ENCODE data around the gene UQCRC1. TPM values are rescaled to one million over a fixed set of nuclear protein-coding genes. Genes with fewer than 3 reads are reported as not detected.
A peak's percentile ranks its signal among the peaks of the same experiment; 100 is the strongest.

Gene UQCRC1
- total and polyA plus RNA-seq, 2 experiments from 2014 or later: 620 to 870 TPM

GRCh38 chr3:48562367-48563095 lies 46.9 kb downstream of the UQCRC1 start:
- H3K9me3 ChIP-seq (ENCODE audit: low read depth): no peaks in the 10 kb centered on the region
- no peak for DNase-seq (ENCODE audit: low read depth in 1 of 2, low spot score in 1 of 2)
- no peak for TF ChIP-seq CTCF (IDR thresholded peaks at IDR 0.05; ENCODE audit: low read depth, low read length)
- H3K27ac ChIP-seq: peak overlapping the region; percentile 93
- no peak overlapping the region for H3K4me3 ChIP-seq
- H3K4me1 ChIP-seq (ENCODE audit: low read depth): peaks cover 35% of the 10 kb centered on the region
- no peaks in the 10 kb centered on the region for H3K27me3 ChIP-seq
- no peaks in the 10 kb centered on the region for H3K36me3 ChIP-seq

- no peaks in the 10 kb centered on the region for H3K36me3 ChIP-seq
- peaks cover 35% of the 10 kb centered on the region for H3K4me1 ChIP-seq (ENCODE audit: low read depth)
- H3K27me3 ChIP-seq: no peaks in the 10 kb centered on the region
- TF ChIP-seq CTCF (IDR thresholded peaks at IDR 0.05; ENCODE audit: low read depth, low read length): peak; percentile 46
- DNase-seq (ENCODE audit: low read depth in 1 of 2, low spot score in 1 of 2): peak; percentile 76 to 92
- H3K27ac ChIP-seq: peak overlapping the region; percentile 93
- peak overlapping the region; percentile 35 for H3K4me3 ChIP-seq
- no peaks in the 10 kb centered on the region for H3K9me3 ChIP-seq (ENCODE audit: low read depth)
Measured at GRCh38 chr3:48561045-48561736, 48.3 kb downstream of the UQCRC1 start.

GRCh38 chr3:48560648-48561018 lies 48.8 kb downstream of the UQCRC1 start:
- peak overlapping the region; percentile 93 for H3K27ac ChIP-seq

GRCh38 chr3:48558493-48559134 lies 50.8 kb downstream of the UQCRC1 start:
- H3K4me1 ChIP-seq (ENCODE audit: low read depth): peaks cover 57% of the 10 kb centered on the region

More at GRCh38 chr3:48560648-48561018, 48.8 kb downstream of the UQCRC1 start:
- peak in 1 of 2 donors; percentile 79 for DNase-seq (ENCODE audit: low read depth in 1 of 2, low spot score in 1 of 2)
- H3K4me1 ChIP-seq (ENCODE audit: low read depth): peaks cover 39% of the 10 kb centered on the region
- H3K27me3 ChIP-seq: no peaks in the 10 kb centered on the region
- H3K4me3 ChIP-seq: peak overlapping the region; percentile 35
- H3K9me3 ChIP-seq (ENCODE audit: low read depth): no peaks in the 10 kb centered on the region
- no peak for TF ChIP-seq CTCF (IDR thresholded peaks at IDR 0.05; ENCODE audit: low read depth, low read length)
- H3K36me3 ChIP-seq: no peaks in the 10 kb centered on the region

More at GRCh38 chr3:48558493-48559134, 50.8 kb downstream of the UQCRC1 start:
- no peak overlapping the region for H3K4me3 ChIP-seq
- no peaks in the 10 kb centered on the region for H3K36me3 ChIP-seq
- H3K27ac ChIP-seq: peak overlapping the region; percentile 93
- H3K9me3 ChIP-seq (ENCODE audit: low read depth): no peaks in the 10 kb centered on the region
- no peak for TF ChIP-seq CTCF (IDR thresholded peaks at IDR 0.05; ENCODE audit: low read depth, low read length)
- no peaks in the 10 kb centered on the region for H3K27me3 ChIP-seq
- DNase-seq (ENCODE audit: low read depth in 1 of 2, low spot score in 1 of 2): no peak
